HepG2 (cell line): ENCODE data around the gene ERICH6. TPM values are rescaled to one million over a fixed set of nuclear protein-coding genes. Genes with fewer than 3 reads are reported as not detected.

ENCODE experiments used
- ADNP ChIP-seq: sonication (generic); formaldehyde crosslinking; IDR thresholded peaks from 2 replicates; pipeline ENCODE4 v1.4.0; 2020; ENCODE audit warnings: missing genetic modification reagents
- FOXM1 ChIP-seq: sonication (generic); formaldehyde crosslinking; IDR thresholded peaks from 2 replicates; pipeline ENCODE4 v1.5.0; 2020; ENCODE audit warnings: missing genetic modification reagents
- GABPB1 ChIP-seq: IDR thresholded peaks from 2 replicates; pipeline ENCODE4 v1.6.1; 2016; ENCODE audit warnings: mild to moderate bottlenecking, missing genetic modification reagents, moderate library complexity, missing compliant biosample characterization
- GFI1 ChIP-seq: sonication (generic); formaldehyde crosslinking; IDR thresholded peaks from 2 replicates; pipeline ENCODE4 v1.5.0; 2020; ENCODE audit warnings: missing genetic modification reagents, mild to moderate bottlenecking, borderline replicate concordance
- KAT7 ChIP-seq: IDR thresholded peaks from 2 replicates; pipeline ENCODE4 v1.6.1; 2018; ENCODE audit warnings: borderline replicate concordance, missing compliant biosample characterization
- NCOR1 ChIP-seq: fragments of 200-600 bp; sonication (generic); IDR thresholded peaks from 2 replicates; pipeline ENCODE4 v1.7.0; 2017; ENCODE audit warnings: antibody characterized with exemption, low read length, borderline replicate concordance
- NR2F6 ChIP-seq, 2 experiments: IDR thresholded peaks; 2 replicates each; pipeline ENCODE4 v1.6.1; 2016; ENCODE audit warnings: antibody characterized with exemption in 1 of 2, mild to moderate bottlenecking in 1 of 2
- PBX2 ChIP-seq: IDR thresholded peaks from 2 replicates; pipeline ENCODE4 v1.6.1; 2016; ENCODE audit warnings: control low read depth
- RXRB ChIP-seq: IDR thresholded peaks from 2 replicates; pipeline ENCODE4 v1.6.1; 2016; ENCODE audit warnings: borderline replicate concordance, missing genetic modification reagents, missing compliant biosample characterization
- SATB2 ChIP-seq: sonication (generic); formaldehyde crosslinking; IDR thresholded peaks from 2 replicates; pipeline ENCODE4 v1.5.0; 2020; ENCODE audit warnings: missing genetic modification reagents
- SIX4 ChIP-seq: sonication (generic); formaldehyde crosslinking; IDR thresholded peaks from 2 replicates; pipeline ENCODE4 v1.4.0; 2020; ENCODE audit warnings: missing genetic modification reagents
- SOX6 ChIP-seq, 2 experiments: fragments of 450-650 bp in 1 of 2; sonication (generic) in 1 of 2; formaldehyde crosslinking in 1 of 2; IDR thresholded peaks; 2 replicates each; pipeline versions ENCODE4 v1.4.0 to v1.6.1; 2017 to 2020; ENCODE audit warnings: antibody characterized with exemption in 1 of 2, mild to moderate bottlenecking in 1 of 2, missing genetic modification reagents in 1 of 2
- TBP ChIP-seq: sonication (generic); formaldehyde crosslinking; IDR thresholded peaks from 2 replicates; pipeline ENCODE4 v1.5.0; 2020; ENCODE audit warnings: missing genetic modification reagents
- TOPORS ChIP-seq: sonication (generic); formaldehyde crosslinking; IDR thresholded peaks from 2 replicates; pipeline ENCODE4 v1.8.0; 2023; ENCODE audit warnings: mild to moderate bottlenecking, missing genetic modification reagents
- ZNF24 ChIP-seq: fragments of 450-650 bp; IDR thresholded peaks from 2 replicates; pipeline ENCODE4 v1.6.1; 2017; ENCODE audit warnings: antibody characterized with exemption, mild to moderate bottlenecking
- ZNF556 ChIP-seq: sonication (generic); formaldehyde crosslinking; IDR thresholded peaks from 2 replicates; pipeline ENCODE4 v1.4.0; 2020; ENCODE audit warnings: mild to moderate bottlenecking, missing genetic modification reagents, borderline replicate concordance
- ZNF646 ChIP-seq: sonication (generic); formaldehyde crosslinking; IDR thresholded peaks from 2 replicates; pipeline ENCODE4 v1.9.0; 2021; ENCODE audit warnings: mild to moderate bottlenecking, missing genetic modification reagents
- ZNF7 ChIP-seq: IDR thresholded peaks from 2 replicates; pipeline ENCODE4 v1.6.1; 2016; ENCODE audit warnings: missing biosample characterization, missing genetic modification reagents
- ZNF709 ChIP-seq: sonication (generic); formaldehyde crosslinking; IDR thresholded peaks from 2 replicates; pipeline ENCODE4 v1.5.0; 2020; ENCODE audit warnings: mild to moderate bottlenecking, missing genetic modification reagents
- ZNF768 ChIP-seq: sonication (generic); formaldehyde crosslinking; IDR thresholded peaks from 2 replicates; pipeline ENCODE4 v1.4.0; 2020; ENCODE audit warnings: missing genetic modification reagents
- polyA plus RNA-seq, 8 experiments: library from polyadenylated mRNA; depleted of rRNA in 3 of 8; stranded (reverse) in 7 of 8; unstranded in 1 of 8; fragments of >200 nt; fragmentation: Illumina TruSeq in 4 of 8; extraction: Trizol in 4 of 8; gene quantifications; 2 replicates each; pipeline versions ENCODE4 v1.2.1 to v1.2.3, GENCODE V29; 2011 to 2016; ENCODE audit warnings: low read depth in 4 of 8, missing spikeins in 1 of 8, mixed read lengths in 1 of 8; ENCODE audit not compliant: insufficient read depth in 1 of 8
- total RNA-seq, 5 experiments: library from RNA; depleted of rRNA; stranded (reverse); fragments of >200 nt; fragmentation: Illumina TruSeq; extraction: Trizol; gene quantifications; 2 replicates each; pipeline ENCODE4 v1.2.3, GENCODE V29; 2016; ENCODE audit warnings: low read depth in 1 of 5
- TF ChIP-seq, protein P1 (sequence below): sonication (generic); formaldehyde crosslinking; IDR thresholded peaks from 2 replicates; pipeline ENCODE4 v1.4.0; 2020; ENCODE audit warnings: mild to moderate bottlenecking, missing genetic modification reagents

Gene ERICH6
- total and polyA plus RNA-seq, 2 of the 13 experiments (the other 11 are each of a cell fraction or from before 2014, with no cell fraction given) = 0.03 TPM; not detected in 1

DNA sequence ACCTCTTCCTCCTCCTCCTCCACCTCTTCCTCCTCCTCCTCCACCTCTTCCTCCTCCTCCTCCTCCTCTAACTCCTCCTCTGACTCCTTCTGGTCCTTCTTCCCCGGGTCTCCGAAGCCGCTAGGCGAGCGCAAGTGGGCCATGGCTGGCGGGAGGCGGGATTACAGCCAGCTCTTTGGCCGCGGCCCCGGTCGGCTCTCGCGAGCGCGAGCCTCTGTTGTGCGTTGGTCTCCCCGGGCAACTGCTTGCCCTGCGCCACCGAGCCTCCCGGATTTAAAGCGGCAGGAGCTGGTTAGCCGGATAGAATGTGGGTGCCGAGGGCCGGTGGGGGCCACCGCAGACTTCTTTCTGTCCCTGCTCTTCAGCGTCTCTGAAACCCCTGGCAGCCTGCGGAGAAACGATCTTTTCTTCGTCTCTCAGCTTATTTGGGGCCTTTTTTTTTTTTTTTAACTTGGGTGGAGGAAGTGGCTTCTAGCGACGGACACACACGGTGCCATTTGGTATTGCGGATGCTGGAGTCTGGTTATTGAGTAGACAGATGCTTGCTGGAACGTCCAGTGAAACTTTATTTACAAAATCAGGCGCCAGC, at the start of gene ERICH6 (continued):
- TF ChIP-seq NCOR1 = no peak
- TF ChIP-seq NR2F6 (IDR thresholded peaks at IDR 0.05) = no peak
- TF ChIP-seq NR2F6 (CRISPR knock-in tag; IDR thresholded peaks at IDR 0.05) = 0 out of 2 replicates have a peak, but pooled peaks have one; percentile 24
- TF ChIP-seq SATB2 = no peak
- TF ChIP-seq, protein P1, sequence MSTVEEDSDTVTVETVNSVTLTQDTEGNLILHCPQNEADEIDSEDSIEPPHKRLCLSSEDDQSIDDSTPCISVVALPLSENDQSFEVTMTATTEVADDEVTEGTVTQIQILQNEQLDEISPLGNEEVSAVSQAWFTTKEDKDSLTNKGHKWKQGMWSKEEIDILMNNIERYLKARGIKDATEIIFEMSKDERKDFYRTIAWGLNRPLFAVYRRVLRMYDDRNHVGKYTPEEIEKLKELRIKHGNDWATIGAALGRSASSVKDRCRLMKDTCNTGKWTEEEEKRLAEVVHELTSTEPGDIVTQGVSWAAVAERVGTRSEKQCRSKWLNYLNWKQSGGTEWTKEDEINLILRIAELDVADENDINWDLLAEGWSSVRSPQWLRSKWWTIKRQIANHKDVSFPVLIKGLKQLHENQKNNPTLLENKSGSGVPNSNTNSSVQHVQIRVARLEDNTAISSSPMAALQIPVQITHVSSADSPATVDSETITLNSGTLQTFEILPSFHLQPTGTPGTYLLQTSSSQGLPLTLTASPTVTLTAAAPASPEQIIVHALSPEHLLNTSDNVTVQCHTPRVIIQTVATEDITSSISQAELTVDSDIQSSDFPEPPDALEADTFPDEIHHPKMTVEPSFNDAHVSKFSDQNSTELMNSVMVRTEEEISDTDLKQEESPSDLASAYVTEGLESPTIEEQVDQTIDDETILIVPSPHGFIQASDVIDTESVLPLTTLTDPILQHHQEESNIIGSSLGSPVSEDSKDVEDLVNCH (CRISPR knock-in tag) = no peak
- TF ChIP-seq ADNP (CRISPR knock-in tag) = no peak
- peak; percentile 39; the same call in 1 of the 2 replicates for TF ChIP-seq ZNF556
- TF ChIP-seq ZNF768 (CRISPR knock-in tag) = no peak
- TF ChIP-seq GFI1 = no peak
- TF ChIP-seq FOXM1 (CRISPR knock-in tag) = no peak
- no peak for TF ChIP-seq ZNF646 (CRISPR knock-in tag)
- no peak for TF ChIP-seq SIX4 (CRISPR knock-in tag)
- TF ChIP-seq GABPB1 = peak; percentile 55; the same call in 1 of the 2 replicates
- peak; percentile 63; the same call in 1 of the 2 replicates for TF ChIP-seq TOPORS (CRISPR knock-in tag)
- TF ChIP-seq RXRB (CRISPR knock-in tag) = no peak
- TF ChIP-seq ZNF24 = no peak
- TF ChIP-seq TBP (CRISPR knock-in tag) = no peak
- 0 out of 2 replicates have a peak, but pooled peaks have one; percentile 34 for TF ChIP-seq KAT7 (CRISPR knock-in tag)
- TF ChIP-seq PBX2 (CRISPR knock-in tag) = no peak
- TF ChIP-seq SOX6 (IDR thresholded peaks at IDR 0.05) = no peak
- TF ChIP-seq SOX6 (CRISPR knock-in tag; IDR thresholded peaks at IDR 0.05) = 0 out of 2 replicates have a peak, but pooled peaks have one; percentile 29
- TF ChIP-seq ZNF7 (CRISPR knock-in tag) = no peak
- TF ChIP-seq ZNF709 (CRISPR knock-in tag) = peak; percentile 56; the same call in 1 of the 2 replicates
